Measurements from ENCODE around the gene GABRR3.

Gene GABRR3

DNA sequence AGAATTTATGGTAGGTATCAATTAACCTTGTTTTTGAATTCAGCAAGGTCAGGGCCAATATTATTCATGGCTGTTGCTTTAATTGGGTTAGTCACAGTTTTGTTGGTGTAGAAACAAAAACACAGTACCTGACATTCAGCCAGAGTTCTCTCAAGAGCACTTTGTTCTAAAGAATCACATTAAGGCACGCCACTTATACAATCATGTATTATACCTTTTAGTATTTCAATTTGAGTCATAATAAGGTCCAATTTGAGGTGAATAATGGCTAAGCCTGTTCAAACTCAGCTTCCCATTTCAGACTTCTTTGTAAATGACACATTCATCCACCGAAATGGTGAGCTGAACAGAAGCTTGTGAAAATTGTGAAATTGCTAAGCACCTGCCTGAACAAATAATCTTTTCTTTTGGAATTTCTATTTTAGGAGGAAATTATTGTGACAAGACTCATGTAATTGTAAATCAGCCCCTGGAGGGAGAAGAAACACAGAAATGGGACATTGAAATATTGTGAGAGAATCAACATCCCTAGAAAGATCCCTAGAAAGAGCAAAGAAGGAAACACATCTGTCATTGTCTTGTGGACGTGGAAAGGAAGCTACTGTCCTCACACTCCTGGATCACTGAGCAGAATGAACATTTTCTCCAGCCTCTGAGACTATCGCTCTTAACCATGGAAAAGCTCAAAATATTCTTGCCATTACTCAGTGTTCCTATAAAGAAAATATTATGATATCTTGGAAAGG is 92.1 kb downstream of the GABRR3 start:
- H3K36me3 ChIP-seq, result no peaks in the 10 kb centered on the region
- H3K27me3 ChIP-seq, result no peaks in the 10 kb centered on the region
- H3K27ac ChIP-seq, result no peak overlapping the region
- no peak overlapping the region for H3K4me3 ChIP-seq (ENCODE audit: low read depth in 1 of 2, low read length in 1 of 2)
- H3K4me1 ChIP-seq (ENCODE audit: control insufficient read depth in 1 of 2, insufficient read depth in 1 of 2, low read depth in 1 of 2, low read length in 1 of 2), result no peaks in the 10 kb centered on the region
- TF ChIP-seq, protein P1, sequence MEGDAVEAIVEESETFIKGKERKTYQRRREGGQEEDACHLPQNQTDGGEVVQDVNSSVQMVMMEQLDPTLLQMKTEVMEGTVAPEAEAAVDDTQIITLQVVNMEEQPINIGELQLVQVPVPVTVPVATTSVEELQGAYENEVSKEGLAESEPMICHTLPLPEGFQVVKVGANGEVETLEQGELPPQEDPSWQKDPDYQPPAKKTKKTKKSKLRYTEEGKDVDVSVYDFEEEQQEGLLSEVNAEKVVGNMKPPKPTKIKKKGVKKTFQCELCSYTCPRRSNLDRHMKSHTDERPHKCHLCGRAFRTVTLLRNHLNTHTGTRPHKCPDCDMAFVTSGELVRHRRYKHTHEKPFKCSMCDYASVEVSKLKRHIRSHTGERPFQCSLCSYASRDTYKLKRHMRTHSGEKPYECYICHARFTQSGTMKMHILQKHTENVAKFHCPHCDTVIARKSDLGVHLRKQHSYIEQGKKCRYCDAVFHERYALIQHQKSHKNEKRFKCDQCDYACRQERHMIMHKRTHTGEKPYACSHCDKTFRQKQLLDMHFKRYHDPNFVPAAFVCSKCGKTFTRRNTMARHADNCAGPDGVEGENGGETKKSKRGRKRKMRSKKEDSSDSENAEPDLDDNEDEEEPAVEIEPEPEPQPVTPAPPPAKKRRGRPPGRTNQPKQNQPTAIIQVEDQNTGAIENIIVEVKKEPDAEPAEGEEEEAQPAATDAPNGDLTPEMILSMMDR (IDR thresholded peaks at IDR 0.05), result no peak
- no peaks in the 10 kb centered on the region for H3K9me3 ChIP-seq

DNA sequence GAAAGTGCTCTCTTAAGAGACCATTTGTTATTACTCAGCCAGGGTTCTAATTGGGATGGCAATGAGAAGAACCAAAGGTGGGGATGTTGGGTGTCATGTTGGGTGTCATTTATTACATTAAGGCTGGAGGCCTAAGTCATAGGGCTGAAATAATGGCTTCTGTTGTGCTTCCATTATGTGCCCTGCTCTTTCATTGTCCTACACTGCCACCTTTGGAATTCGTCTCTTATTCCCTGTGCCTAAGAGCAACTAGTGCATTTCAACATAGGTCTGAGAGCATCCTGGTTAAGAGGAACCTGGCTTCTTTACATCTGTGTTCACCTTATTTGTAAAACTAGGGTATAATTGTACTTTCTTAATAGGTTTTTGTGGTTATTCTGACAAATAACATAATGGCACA is 95.1 kb downstream of the GABRR3 start:
- Histone ChIP-seq H3K4me3 (ENCODE audit: low read depth in 1 of 2, low read length in 1 of 2) (no peak overlapping the region), H3K9me3 (no peaks in the 10 kb centered on the region), H3K27ac (no peak overlapping the region), H3K27me3 (no peaks in the 10 kb centered on the region), H3K4me1 (ENCODE audit: control insufficient read depth in 1 of 2, insufficient read depth in 1 of 2, low read depth in 1 of 2, low read length in 1 of 2) (no peaks in the 10 kb centered on the region), H3K36me3 (no peaks in the 10 kb centered on the region)
- TF ChIP-seq, protein P1 (IDR thresholded peaks at IDR 0.05), result no peak

DNA sequence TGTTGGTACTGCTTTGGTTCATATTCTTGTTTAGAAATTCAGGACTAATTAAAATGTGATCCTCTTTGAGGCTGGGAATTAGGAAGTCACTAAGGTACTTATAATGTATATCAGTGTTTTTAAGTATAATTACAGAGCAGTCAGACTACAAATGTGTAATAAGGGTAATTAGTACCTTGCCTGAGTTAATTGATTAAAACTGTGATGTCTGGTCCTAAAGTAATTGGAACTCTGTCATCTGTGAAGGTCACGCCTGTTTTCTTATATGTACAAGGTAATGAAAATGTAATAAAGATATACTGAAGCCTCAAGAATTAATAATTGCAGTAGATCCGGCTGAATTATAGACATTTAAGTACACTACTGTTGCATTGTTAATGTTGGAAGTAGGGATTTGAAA is 95.7 kb downstream of the GABRR3 start:
- H3K36me3 ChIP-seq, result no peaks in the 10 kb centered on the region

DNA sequence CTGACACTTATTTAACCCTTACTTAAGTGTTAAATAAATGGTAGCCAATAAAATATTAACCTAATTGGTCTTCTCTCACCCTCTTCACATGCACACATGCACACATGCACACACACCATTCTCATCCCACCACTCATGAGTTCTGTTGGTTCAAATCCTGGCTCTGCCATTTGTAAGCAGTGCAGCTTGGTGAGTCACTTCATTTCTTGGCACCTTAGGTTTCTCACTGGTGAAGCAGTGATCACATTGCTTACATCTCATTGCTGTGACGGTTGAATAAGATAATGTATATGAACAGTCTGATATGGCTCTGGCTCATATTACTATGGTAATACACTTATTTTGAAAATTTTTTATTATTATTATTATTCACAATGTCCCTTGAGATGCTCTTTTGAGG is 96.7 kb downstream of the GABRR3 start:
- H3K9me3 ChIP-seq, result no peaks in the 10 kb centered on the region
- H3K36me3 ChIP-seq, result no peaks in the 10 kb centered on the region

More for the DNA sequence above, 95.7 kb downstream of the GABRR3 start:
- Histone ChIP-seq H3K27me3 (no peaks in the 10 kb centered on the region), H3K4me3 (ENCODE audit: low read depth in 1 of 2, low read length in 1 of 2) (no peak overlapping the region), H3K4me1 (ENCODE audit: control insufficient read depth in 1 of 2, insufficient read depth in 1 of 2, low read depth in 1 of 2, low read length in 1 of 2) (no peaks in the 10 kb centered on the region), H3K27ac (no peak overlapping the region), H3K9me3 (no peaks in the 10 kb centered on the region)
- TF ChIP-seq, protein P1 (IDR thresholded peaks at IDR 0.05), result no peak

DNA sequence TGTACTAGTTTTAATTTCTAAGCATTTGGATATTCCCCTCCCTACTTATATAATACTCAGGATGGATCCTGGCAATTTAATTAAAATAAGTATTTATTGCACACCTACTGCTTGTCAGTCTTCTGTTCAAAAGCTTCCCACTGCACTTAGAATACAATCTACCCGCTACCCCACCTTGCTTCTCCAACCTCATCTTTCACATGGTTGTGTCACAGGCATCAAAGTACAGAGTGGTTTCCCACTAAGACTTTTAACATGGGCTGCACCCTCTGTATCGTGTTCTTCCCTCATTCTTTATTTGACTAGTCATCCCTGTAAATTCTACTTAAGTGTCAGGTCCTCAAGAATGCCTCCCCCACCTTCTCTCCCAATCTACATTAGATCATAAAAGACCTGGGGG is 97.9 kb downstream of the GABRR3 start:
- TF ChIP-seq, protein P1 (IDR thresholded peaks at IDR 0.05), result no peak
- Histone ChIP-seq H3K4me3 (ENCODE audit: low read depth in 1 of 2, low read length in 1 of 2) (no peak overlapping the region), H3K36me3 (no peaks in the 10 kb centered on the region), H3K9me3 (no peaks in the 10 kb centered on the region), H3K4me1 (ENCODE audit: control insufficient read depth in 1 of 2, insufficient read depth in 1 of 2, low read depth in 1 of 2, low read length in 1 of 2) (no peaks in the 10 kb centered on the region), H3K27me3 (no peaks in the 10 kb centered on the region), H3K27ac (no peak overlapping the region)

More for the DNA sequence above, 96.7 kb downstream of the GABRR3 start:
- Histone ChIP-seq H3K4me3 (ENCODE audit: low read depth in 1 of 2, low read length in 1 of 2) (no peak overlapping the region), H3K4me1 (ENCODE audit: control insufficient read depth in 1 of 2, insufficient read depth in 1 of 2, low read depth in 1 of 2, low read length in 1 of 2) (no peaks in the 10 kb centered on the region), H3K27ac (no peak overlapping the region), H3K27me3 (no peaks in the 10 kb centered on the region)
- TF ChIP-seq, protein P1 (IDR thresholded peaks at IDR 0.05), result no peak

All from neutrophil (primary cell).